ENCODE measurements around the gene CD4.

Gene CD4

DNA sequence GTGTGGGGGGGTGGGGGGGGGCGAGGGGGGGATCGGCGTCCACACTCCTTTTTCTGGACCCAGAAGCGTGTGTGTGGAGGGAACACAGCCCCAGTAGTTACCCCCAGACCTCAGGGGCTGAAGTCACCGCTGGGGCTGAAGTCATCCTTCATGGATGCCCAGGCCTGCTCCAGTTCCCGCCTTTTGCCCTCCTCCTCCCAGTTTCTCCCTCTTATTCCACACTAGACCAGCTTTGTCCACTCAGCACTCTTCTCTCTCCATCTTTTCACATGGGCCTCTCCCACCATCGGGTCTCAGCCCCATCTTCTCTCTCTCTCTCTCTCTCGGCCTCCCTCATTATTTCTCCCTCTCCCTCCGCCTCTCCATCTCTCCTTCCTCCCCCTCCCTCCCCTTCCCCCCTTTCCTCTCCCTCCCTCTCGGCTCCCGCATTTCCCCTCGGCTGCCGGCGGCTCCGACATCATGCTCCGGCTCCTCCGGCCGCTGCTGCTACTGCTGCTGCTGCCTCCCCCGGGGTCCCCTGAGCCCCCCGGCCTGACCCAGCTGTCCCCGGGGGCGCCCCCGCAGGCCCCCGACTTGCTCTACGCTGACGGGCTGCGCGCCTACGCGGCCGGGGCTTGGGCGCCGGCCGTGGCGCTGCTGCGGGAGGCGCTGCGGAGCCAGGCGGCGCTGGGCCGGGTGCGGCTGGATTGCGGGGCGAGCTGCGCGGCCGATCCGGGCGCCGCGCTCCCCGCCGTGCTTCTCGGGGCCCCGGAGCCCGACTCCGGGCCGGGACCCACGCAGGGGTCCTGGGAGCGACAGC is 38.9 kb downstream of the CD4 start, which contains the start of gene P3H3:
P3H3 (plus strand) TSS at position 426 of the 799 bp plus-strand sequence; CDS start at position 460, 34 bp downstream.
- DNase-seq (ENCODE audit: low read depth in 2 of 2) = no peak

DNA sequence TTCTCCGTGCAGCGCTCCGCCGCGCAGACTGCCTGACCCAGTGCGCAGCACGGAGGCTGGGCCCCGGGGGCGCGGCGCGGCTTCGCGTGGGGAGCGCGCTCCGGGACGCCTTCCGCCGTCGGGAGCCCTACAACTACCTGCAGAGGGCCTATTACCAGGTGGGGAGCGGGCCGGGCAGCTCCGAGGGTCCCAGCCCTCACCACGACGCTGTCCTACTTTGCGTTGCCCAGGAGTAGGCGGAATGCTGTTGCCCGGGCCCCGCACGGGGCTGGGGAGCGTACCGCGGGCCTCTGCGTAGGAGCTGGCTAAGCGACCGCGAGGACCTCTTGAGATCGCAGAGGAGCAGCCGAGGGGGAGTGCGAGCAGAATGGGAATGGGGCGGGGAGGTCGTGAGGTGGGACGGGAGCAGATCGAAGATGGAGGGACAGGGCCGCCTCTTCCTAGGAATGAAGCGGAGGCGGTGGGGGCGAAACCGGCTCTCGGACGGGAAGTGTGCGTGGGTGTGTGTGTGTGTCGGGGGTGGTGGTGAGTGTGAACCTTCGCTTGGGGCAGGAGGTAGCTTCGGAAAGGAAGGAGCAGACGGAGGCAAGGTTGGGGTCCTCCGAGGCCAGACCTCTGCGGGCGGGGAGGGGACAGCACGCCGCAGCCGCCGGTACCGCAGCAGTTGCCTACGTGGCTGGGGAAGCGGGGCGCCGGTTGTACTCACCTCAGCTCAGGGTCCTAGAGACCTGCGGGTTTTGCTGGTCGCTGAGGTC is 39.6 kb downstream of the CD4 start:
- DNase-seq (ENCODE audit: low read depth in 2 of 2) = peak in 1 of 2 donors; percentile 51

DNA sequence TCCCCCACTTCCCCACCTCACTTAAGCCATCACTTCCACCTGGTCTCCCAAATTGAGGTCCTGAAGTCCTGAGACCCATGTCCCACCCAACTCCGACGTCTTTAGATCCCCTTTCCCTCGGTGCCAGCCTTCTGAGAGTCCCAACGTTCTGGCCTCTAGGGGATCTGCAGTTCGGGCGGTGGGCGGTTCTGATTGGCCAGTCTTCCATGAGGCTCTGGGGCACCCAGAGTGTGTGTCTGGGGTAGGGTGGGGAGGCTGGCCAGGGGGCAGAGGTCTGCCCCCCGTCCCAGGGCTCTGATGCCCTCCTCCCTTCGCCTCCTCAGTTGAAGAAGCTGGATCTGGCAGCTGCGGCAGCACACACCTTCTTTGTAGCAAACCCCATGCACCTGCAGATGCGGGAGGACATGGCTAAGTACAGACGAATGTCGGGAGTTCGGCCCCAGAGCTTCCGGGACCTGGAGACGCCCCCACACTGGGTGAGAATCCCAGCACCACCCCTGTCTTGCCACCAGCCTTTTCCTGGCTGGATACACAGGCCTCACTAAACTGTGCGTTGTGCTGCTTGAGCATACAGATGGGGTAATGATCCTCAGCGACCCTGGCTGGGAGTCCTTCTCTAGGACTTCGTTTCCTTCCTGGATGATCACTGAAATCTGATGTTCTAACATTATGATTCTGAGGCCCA is 40.4 kb downstream of the CD4 start:
- no peak for DNase-seq (ENCODE audit: low read depth in 2 of 2)

DNA sequence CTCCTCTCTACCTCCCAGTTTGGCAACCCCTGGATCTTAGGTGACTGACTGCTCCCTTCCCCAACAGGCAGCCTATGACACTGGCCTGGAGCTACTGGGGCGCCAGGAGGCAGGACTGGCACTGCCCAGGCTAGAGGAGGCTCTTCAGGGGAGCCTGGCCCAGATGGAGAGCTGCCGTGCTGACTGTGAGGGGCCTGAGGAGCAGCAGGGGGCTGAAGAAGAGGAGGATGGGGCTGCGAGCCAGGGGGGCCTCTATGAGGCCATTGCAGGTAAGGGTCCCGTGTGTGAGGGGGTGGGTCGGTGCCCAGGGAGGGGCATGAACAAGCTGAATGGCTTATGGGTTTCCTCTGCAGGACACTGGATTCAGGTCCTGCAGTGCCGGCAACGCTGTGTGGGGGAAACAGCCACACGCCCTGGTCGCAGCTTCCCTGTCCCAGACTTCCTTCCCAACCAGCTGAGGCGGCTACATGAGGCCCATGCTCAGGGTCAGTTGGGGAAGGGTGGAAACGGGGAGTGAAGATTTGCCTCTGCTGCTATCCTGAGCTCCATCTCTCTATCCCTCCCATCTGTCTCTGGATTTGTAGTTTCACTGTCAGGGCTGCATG is 41.1 kb downstream of the CD4 start:
- DNase-seq (ENCODE audit: low read depth in 2 of 2) = no peak

DNA sequence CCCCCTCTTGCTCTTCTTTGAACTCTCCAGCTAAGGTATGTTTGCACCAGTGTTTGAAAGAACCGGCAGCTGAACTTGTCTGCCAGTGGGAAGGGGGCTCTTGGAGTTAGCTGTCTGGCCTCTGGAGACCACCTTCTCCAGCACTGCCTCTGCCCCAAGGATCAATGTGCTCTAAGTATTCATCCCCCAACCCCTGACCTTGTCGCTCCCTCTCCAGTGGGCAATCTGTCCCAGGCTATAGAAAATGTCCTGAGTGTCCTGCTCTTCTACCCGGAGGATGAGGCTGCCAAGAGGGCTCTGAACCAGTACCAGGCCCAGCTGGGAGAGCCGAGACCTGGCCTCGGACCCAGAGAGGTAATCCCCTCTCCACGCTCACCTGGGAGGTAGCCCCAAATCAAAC is 41.7 kb downstream of the CD4 start:
- no peak for DNase-seq (ENCODE audit: low read depth in 2 of 2)

DNA sequence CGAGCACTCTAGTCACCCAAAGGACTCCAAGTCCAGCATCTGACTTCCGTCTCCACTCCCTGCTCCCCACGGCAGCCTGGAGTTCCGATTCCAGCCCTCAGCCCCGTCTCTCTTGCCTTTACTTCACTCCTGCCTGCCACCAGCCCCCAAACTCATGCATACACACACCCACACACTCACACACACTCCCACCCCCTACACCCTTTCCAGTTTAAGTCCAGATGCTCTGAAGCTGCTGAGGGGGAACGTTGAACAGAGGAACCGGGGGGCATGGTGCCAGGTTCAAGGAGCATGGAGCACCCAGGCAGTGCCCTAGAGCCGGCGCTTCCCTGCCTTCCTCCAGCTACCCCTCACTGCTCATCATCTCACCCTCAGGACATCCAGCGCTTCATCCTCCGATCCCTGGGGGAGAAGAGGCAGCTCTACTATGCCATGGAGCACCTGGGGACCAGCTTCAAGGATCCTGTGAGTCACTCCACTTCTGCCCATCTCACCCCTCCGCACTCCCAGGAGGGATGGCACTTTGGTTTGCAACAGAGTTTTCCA is 42.2 kb downstream of the CD4 start:
- DNase-seq (ENCODE audit: low read depth in 2 of 2) = no peak

DNA sequence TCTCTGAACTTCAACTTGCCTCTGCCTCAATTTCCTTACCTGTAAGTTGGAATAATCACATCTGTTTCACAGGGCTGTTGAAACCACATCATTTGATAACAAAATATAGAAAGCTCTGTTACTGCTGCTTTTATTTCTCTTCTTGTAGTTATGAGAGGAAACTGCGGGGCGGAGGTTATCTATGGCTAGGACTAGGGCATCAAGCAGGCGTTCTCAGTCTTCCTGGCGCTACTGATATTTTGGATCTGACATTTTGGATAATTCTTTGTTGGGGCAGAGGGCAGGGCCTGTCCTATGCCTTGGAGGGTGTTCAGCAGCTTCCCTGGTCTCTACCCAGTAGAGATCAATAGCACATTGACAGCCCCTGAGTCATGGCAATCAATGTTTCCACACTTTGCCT is 42.8 kb downstream of the CD4 start:
- no peak for DNase-seq (ENCODE audit: low read depth in 2 of 2)

DNA sequence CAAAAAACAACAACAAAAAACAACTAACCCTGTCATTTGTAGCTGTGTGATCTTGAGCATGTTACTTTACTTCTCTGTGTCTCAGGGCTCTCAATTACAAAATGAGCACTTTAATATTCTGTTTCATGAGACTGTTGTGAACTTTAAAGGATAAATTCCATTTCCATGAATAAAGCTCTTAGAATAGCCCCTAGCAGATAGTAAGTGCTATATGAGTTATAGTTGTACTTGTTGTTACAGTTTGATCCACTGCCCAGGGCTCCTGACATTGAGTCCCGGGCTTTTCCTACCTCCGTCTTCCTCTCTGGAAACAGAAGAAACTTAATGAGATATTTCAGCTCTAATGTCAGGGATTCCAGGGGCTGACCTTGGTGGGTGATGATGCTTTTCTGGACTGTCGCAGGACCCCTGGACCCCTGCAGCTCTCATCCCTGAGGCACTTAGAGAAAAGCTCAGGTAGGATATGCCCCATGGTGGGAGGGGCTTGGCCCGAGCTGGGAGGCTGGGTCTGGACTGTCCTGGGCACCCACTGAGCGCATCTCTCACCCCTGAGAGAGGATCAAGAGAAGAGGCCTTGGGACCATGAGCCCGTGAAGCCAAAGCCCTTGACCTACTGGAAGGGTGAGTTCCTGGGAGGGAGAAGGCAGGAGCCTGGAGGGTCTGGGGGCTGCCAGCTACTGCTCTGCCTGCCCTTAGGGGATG is 44.0 kb downstream of the CD4 start:
- DNase-seq (ENCODE audit: low read depth in 2 of 2) = no peak

DNA sequence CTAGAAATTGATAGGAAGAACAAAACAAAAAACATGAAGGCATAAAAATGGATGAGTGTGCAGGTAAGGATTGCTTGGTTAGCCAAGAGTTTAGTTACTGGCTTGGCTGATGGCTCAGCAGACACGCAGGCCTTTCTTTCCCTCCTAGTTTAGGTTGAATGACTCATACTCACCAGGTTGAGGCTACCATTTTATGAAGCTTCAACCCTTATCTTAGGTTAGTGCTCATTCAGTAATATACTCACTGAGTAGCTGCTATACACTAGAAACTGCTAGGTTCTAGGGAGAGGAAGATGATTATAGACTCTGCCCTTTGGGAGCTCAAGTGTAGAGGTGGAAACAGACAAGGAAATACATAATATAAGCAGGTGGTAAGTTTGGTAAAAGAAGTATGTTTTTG is 44.9 kb downstream of the CD4 start:
- DNase-seq (ENCODE audit: low read depth in 2 of 2) = no peak

DNA sequence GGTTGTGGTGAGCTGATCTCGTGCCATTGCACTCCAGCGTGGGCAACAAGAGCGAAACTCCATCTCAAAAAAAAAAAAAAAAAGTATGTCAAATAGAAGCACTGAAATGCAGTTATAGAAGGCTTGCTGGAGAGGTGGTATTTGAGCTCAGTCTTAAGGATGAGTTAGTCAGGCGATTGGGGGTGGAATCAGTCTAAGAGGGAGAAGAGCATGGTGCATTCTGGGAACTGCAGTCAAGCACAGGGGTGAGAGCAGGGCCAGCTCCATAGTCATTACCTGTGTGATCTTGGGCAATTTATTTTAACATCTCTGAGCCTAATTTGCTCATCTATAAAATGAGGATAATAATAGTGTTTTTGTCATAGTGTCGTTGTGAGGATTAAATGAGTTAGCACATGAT is 45.5 kb downstream of the CD4 start:
- no peak for DNase-seq (ENCODE audit: low read depth in 2 of 2)

DNA sequence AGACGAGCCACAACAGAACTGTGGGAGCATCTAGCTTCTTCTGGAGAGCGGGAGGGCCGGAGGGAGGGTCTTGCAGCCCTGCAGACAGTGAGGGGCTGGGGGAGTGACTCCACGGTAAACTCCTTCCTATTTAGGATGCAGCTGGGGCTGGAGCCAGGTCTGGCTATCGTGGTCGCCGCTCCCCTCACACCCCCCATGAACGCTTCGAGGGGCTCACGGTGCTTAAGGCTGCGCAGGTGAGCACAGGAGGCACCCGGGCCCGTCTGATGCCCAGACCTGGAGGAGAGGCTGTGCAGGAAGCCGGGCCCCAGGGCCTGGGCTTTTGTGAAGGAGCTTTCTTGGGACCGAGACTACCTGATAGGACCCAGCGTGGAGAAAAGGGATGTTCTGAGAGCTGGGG is 47.5 kb downstream of the CD4 start:
- no peak for DNase-seq (ENCODE audit: low read depth in 2 of 2)

DNA sequence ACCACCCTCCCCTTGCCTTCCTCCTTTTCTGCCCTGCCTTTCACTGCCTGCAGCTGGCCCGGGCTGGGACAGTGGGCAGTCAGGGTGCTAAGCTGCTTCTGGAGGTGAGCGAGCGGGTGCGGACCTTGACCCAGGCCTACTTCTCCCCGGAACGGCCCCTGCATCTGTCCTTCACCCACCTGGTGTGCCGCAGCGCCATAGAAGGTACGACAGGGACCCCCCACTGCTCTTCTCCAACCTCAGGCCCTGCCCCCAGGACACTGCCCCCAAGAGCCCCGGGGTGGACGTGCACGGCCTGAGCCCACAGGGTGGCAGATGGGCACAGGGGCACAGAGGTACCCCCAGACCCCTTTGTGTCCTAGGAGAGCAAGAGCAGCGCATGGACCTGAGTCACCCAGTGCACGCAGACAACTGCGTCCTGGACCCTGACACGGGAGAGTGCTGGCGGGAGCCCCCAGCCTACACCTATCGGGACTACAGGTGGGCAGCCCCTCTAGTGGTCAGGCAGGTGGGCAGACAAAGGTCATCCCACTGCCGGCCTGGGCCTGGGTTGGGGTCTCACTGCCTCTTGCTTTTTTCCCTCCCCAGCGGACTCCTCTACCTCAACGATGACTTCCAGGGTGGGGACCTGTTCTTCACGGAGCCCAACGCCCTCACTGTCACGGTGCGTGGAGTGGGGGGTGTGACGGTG is 48.2 kb downstream of the CD4 start:
- DNase-seq (ENCODE audit: low read depth in 2 of 2) = no peak

DNA sequence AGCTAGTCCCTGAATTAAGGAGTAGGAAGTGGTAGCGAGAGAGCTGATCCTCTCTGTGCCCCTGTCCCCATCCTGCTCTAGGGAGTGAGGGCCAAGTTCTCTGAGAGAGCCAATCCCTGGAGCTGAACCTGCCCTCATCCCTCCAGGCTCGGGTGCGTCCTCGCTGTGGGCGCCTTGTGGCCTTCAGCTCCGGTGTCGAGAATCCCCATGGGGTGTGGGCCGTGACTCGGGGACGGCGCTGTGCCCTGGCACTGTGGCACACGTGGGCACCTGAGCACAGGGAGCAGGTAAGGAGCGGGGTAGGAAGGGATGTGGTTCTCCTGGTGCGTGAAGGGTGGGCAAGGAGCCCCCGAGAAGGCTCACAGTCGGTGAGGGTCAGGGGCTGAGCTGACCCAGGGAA is 49.5 kb downstream of the CD4 start:
- DNase-seq (ENCODE audit: low read depth in 2 of 2) = no peak

DNA sequence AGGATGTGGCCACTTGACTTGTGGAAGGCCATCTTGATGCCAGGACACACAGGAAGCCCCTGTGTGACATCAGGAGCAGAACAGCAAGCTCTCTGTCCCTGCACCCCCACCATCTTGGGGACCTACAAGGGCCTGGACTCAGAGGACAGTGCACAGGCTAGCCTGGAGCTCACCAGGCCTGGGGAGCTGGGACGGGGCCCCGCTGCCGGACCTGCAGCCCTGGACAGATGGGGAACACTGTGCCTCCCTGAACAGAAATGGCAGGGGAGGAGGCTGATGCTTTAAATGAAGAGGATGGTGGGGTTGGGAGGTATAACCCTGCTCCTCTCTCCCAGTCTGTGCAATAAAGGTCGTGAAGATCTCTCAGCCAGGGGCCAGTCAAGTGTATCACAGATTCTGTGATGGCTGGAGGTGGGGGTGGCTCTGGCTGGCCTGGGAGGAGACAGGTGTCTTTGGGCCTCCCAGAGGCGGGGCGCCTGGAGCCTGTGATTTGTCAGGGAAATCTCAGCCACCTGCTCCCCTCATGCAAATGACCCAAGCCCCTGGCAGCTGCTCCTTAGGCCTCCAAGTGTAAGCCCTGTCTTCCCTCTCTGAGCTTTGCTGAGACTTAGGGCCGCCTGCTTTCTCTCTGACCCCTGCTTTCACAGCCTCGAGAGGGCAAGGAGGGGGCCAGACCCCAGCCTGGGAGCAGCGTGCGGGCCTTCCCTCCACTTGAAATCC is 50.3 kb downstream of the CD4 start:
- DNase-seq (ENCODE audit: low read depth in 2 of 2) = no peak

DNA sequence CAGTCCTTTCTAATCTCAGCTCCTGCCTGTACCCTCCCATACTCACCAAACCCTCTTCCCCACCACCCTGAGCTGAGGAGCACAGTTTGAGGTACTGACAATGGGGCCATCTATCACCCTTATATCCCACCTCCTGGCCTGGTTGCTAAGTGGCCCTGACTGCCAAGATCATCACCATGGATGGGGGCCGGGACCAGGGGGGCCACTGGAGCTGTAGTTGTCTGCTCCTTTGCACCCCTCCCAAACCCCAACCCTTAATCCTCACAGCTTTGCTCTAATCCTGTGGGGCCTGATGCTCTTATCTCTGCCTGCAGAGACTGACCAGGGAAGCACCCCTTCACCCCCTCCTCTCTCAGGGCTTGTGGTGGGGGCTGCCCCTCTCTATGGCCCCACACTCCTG is 51.0 kb downstream of the CD4 start:
- DNase-seq (ENCODE audit: low read depth in 2 of 2) = no peak

DNA sequence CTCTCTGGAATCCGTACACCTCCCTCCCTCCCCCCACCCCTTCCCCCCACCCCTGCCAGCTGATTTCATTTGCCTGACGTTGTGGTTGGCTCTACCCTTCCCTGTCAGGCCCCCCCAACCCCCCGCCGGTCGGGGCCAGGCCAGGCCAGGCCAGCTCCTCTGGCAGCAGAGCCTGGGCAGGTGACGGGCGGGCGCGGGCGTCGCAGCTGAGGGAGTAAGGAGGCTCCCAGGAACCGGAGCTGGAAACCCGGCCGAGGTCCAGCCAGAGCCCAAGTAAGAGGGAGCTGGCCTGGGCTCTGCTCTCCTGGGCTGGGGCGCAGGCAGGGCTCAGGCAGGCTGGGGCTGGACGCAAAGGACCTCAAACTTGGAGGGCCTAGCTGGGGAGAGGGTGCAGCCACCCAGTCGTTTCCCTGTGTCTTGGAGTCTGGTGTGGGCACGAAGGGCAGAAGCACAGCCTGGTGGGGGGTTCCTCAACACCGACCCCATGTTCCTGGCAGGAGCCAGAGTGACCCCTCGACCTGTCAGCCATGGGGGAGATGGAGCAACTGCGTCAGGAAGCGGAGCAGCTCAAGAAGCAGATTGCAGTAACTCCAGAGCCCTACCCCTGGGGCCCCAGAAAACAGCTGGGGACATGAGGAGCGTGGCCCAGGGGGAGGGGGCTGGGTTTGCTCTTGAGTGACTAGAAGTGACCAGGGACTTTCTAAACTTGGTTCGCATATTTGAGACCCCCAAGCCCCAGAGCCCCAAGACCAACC is 51.6 kb downstream of the CD4 start, which contains the start of gene GNB3:
GNB3 (plus strand) TSS at position 165 of the 755 bp plus-strand sequence; CDS start at position 528, 363 bp downstream.
- no peak for DNase-seq (ENCODE audit: low read depth in 2 of 2)

DNA sequence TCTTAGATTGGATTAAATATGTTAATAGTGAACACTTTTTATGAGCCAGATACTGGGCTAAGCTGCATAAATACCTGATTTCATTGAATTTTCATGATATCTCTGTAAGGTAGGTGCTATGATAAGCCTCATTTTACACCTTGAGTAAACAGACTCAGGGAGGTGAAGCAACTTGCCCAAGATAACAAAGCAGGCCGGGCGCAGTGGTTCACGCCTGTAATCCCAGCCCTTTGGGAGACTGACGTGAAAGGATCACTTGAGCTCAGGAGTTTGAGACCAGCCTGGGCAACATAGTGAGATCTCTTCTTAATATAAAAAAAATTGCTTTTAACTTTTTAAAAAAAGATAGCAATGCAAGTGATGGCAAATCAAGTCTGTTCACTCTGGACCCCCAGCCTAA is 52.7 kb downstream of the CD4 start:
- no peak for DNase-seq (ENCODE audit: low read depth in 2 of 2)

DNA sequence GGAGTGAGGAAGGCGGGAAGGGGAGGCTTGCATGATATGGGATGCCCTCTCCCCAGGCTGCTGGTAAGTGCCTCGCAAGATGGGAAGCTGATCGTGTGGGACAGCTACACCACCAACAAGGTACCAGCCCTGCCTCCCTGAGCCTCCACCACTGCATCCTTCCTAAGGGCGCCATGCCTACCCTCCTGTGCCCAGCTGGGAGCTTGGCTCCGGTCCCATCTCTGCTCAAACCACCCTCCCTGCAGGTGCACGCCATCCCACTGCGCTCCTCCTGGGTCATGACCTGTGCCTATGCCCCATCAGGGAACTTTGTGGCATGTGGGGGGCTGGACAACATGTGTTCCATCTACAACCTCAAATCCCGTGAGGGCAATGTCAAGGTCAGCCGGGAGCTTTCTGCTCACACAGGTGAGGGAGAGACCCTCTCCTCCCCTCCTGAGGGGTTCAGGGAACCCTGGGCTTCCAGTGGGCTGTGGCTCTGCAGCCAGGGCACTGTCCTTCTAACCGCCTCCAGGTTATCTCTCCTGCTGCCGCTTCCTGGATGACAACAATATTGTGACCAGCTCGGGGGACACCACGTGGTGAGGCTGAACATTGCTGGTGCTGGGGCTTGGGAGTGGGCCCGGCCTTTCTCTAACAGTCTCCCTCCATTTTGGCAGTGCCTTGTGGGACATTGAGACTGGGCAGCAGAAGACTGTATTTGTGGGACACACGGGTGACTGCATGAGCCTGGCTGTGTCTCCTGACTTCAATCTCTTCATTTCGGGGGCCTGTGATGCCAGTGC is 54.0 kb downstream of the CD4 start:
- no peak for DNase-seq (ENCODE audit: low read depth in 2 of 2)
